Hepatocyte (in vitro differentiated cells): Measurements from ENCODE around the gene CLEC4D. TPM values are rescaled to one million over a fixed set of nuclear protein-coding genes. Genes with fewer than 3 reads are reported as not detected.

Experiments used
- DNase-seq: peaks from one replicate; pipeline ENCODE4 v3.0.0-alpha.2; 2016; ENCODE audit warnings: low spot score
- H2AFZ ChIP-seq: fragments of 200-600 bp; sonication (generic); 2 replicates; pipeline ENCODE4 v1.6.0; 2016; ENCODE audit warnings: antibody characterized with exemption, mild to moderate bottlenecking
- H3K27ac ChIP-seq: fragments of 200-600 bp; sonication (generic); 2 replicates; pipeline ENCODE4 v1.5.1; 2016; ENCODE audit warnings: mild to moderate bottlenecking
- H3K27me3 ChIP-seq: fragments of 200-600 bp; sonication (generic); 2 replicates; pipeline ENCODE4 v1.6.1; 2016
- H3K36me3 ChIP-seq: fragments of 200-600 bp; sonication (generic); replicated peaks from 2 replicates; pipeline ENCODE4 v1.5.1; 2016; ENCODE audit warnings: low read depth; ENCODE audit not compliant: insufficient read depth
- H3K4me1 ChIP-seq: fragments of 200-600 bp; sonication (generic); 2 replicates; pipeline ENCODE4 v1.5.1; 2016; ENCODE audit warnings: mild to moderate bottlenecking, moderate library complexity; ENCODE audit not compliant: insufficient read depth
- H3K4me2 ChIP-seq: fragments of 200-600 bp; sonication (generic); 2 replicates; pipeline ENCODE4 v1.6.0; 2016
- H3K4me3 ChIP-seq: fragments of 200-600 bp; sonication (generic); 2 replicates; pipeline ENCODE4 v1.5.1; 2016; ENCODE audit warnings: mild to moderate bottlenecking
- H3K79me2 ChIP-seq: fragments of 200-600 bp; sonication (generic); 2 replicates; pipeline ENCODE4 v1.6.0; 2017; ENCODE audit warnings: mild to moderate bottlenecking
- H3K9me2 ChIP-seq: fragments of 200-600 bp; sonication (generic); replicated peaks from 2 replicates; pipeline ENCODE4 v1.6.0; 2017; ENCODE audit warnings: mild to moderate bottlenecking; ENCODE audit not compliant: insufficient read depth
- H3K9me3 ChIP-seq: fragments of 200-600 bp; sonication (generic); 2 replicates; pipeline ENCODE4 v1.5.1; 2016; ENCODE audit warnings: low read depth, mild to moderate bottlenecking
- H4K20me1 ChIP-seq: fragments of 200-600 bp; sonication (generic); 2 replicates; pipeline ENCODE4 v1.6.0; 2016; ENCODE audit warnings: mild to moderate bottlenecking; ENCODE audit not compliant: insufficient read depth, poor library complexity, severe bottlenecking
- CTCF ChIP-seq: fragments of 200-600 bp; sonication (generic); IDR thresholded peaks from 2 replicates; pipeline ENCODE4 v1.5.1; 2016; ENCODE audit warnings: antibody characterized with exemption, mild to moderate bottlenecking; ENCODE audit not compliant: poor library complexity
- EZH2 ChIP-seq: fragments of 200-600 bp; sonication (generic); IDR thresholded peaks from 2 replicates; pipeline ENCODE4 v1.6.1; 2016; ENCODE audit warnings: antibody characterized with exemption, mild to moderate bottlenecking, borderline replicate concordance
- EZH2phosphoT487 ChIP-seq: fragments of 200-600 bp; sonication (generic); IDR thresholded peaks from one replicate; pipeline ENCODE4 v1.6.1; 2018; ENCODE audit warnings: antibody characterized with exemption, mild to moderate bottlenecking, low read depth, moderate library complexity; ENCODE audit not compliant: unreplicated experiment, severe bottlenecking
- WGBS: methylation state at CpG from one replicate; pipeline ENCODE4 v1.1.6; 2016; ENCODE audit warnings: low lambda C conversion rate; ENCODE audit errors: missing lambda C conversion rate; 5-methylcytosine and 5-hydroxymethylcytosine counted together
- polyA plus RNA-seq: library from polyadenylated mRNA; unstranded; fragments of >200 nt; fragmentation: Nextera tagmentation; extraction: Ambion mirVana; gene quantifications from 2 replicates; pipeline ENCODE4 v1.2.1, GENCODE V29; 2016
- total RNA-seq: library from RNA; depleted of rRNA; stranded (reverse); fragments of >200 nt; gene quantifications from 2 replicates; pipeline ENCODE4 v1.2.3, GENCODE V29; 2014

Gene CLEC4D
- total RNA-seq (0.10 TPM in 1 of 2 replicates, not detected in the other), polyA plus RNA-seq (not detected in 2 replicates)

DNA sequence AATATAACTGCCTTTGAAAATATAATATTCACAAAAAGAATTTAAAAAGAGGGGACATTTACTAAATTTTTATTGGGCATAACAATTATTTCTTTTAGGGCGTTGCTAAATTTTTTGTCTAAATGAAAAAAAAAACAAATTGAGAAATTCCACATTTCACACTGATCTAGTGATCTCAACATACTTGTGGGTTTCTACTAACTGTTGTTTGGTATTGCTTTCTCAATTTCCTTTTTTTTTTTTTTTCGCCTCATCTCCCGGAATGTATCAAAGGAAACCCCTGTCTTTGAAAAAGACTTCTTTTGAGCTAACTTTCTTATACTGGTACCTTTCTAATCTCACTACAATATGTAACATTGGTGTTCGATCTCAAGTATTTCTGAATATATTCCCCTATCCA is at the start of gene CLEC4D:
TSS of gene CLEC4D (plus strand) at position 248 of the 400 bp plus-strand sequence. CDS start 230 bp downstream, outside the sequence.
- no peaks in the 10 kb centered on the region for H3K4me1 ChIP-seq
- TF ChIP-seq EZH2phosphoT487 (no peak), EZH2 (no peak), CTCF (no peak)
- H3K79me2 ChIP-seq: no peaks in the 10 kb centered on the region
- no peak within 1 kb of the TSS for H3K4me2 ChIP-seq
- DNase-seq: no peak
- H3K27me3 ChIP-seq: peaks cover 9% of the 10 kb centered on the region
- H3K36me3 ChIP-seq: no peaks in the 10 kb centered on the region
- no peaks in the 10 kb centered on the region for H4K20me1 ChIP-seq
- no peaks in the 10 kb centered on the region for H3K9me3 ChIP-seq
- WGBS: 96% methylated on average over 4 of the region's 4 CpGs
- no peak within 1 kb of the TSS for H2AFZ ChIP-seq
- H3K9me2 ChIP-seq: no peaks in the 10 kb centered on the region
- no peak within 1 kb of the TSS for H3K27ac ChIP-seq
- no peak within 1 kb of the TSS for H3K4me3 ChIP-seq

GRCh38 chr12:8465301-8465996 is 47.9 kb upstream of the CLEC4D start:
- Histone ChIP-seq H3K36me3 (no peaks in the 10 kb centered on the region), H2AFZ (no peak overlapping the region), H3K9me2 (no peaks in the 10 kb centered on the region), H3K27me3 (no peaks in the 10 kb centered on the region), H3K4me1 (no peaks in the 10 kb centered on the region), H3K4me2 (no peak overlapping the region), H3K4me3 (no peak overlapping the region), H3K9me3 (peaks cover 4% of the 10 kb centered on the region), H3K79me2 (no peaks in the 10 kb centered on the region), H3K27ac (no peak overlapping the region), H4K20me1 (no peaks in the 10 kb centered on the region)
- no peak for TF ChIP-seq EZH2phosphoT487
- no peak for TF ChIP-seq CTCF
- TF ChIP-seq EZH2: no peak
- DNase-seq: no peak
- WGBS: 0% methylated on average over 2 of the region's 2 CpGs

GRCh38 chr12:8466241-8466640 is 47.1 kb upstream of the CLEC4D start:
- Histone ChIP-seq H3K4me1 (no peaks in the 10 kb centered on the region), H3K9me2 (no peaks in the 10 kb centered on the region), H3K27ac (no peak overlapping the region), H4K20me1 (no peaks in the 10 kb centered on the region), H3K79me2 (no peaks in the 10 kb centered on the region), H3K27me3 (no peaks in the 10 kb centered on the region), H2AFZ (no peak overlapping the region), H3K36me3 (no peaks in the 10 kb centered on the region), H3K4me2 (no peak overlapping the region), H3K4me3 (no peak overlapping the region), H3K9me3 (peaks cover 4% of the 10 kb centered on the region)
- TF ChIP-seq EZH2 (no peak), EZH2phosphoT487 (no peak), CTCF (no peak)
- DNase-seq: no peak
